Endothelial cell (in vitro differentiated cells): ENCODE measurements around the gene SLC22A23. TPM values are rescaled to one million over a fixed set of nuclear protein-coding genes. Genes with fewer than 3 reads are reported as not detected.
"Not testable (repeated sequence)": the region's sequence is repeated elsewhere in the genome, so short reads cannot be mapped to it uniquely, and the experiment has no call there.

Experiments used
- DNase-seq: peaks from one replicate; pipeline ENCODE4 v3.0.0; 2021; ENCODE audit warnings: low spot score
- H3K27ac Mint-ChIP-seq: one replicate; pipeline ENCODE4 v1.8.0; 2021; ENCODE audit warnings: mixed read lengths, inconsistent platforms; ENCODE audit not compliant: unreplicated experiment
- H3K27me3 Mint-ChIP-seq: one replicate; pipeline ENCODE4 v1.8.0; 2021; ENCODE audit warnings: mild to moderate bottlenecking, moderate library complexity, mixed read lengths, inconsistent platforms; ENCODE audit not compliant: unreplicated experiment
- H3K36me3 Mint-ChIP-seq: one replicate; pipeline ENCODE4 v1.8.0; 2021; ENCODE audit warnings: mild to moderate bottlenecking, low read depth, mixed read lengths, inconsistent platforms; ENCODE audit not compliant: unreplicated experiment
- H3K4me1 Mint-ChIP-seq: one replicate; pipeline ENCODE4 v1.8.0; 2021; ENCODE audit warnings: mild to moderate bottlenecking, mixed read lengths, inconsistent platforms; ENCODE audit not compliant: unreplicated experiment
- H3K4me3 Mint-ChIP-seq: one replicate; pipeline ENCODE4 v1.8.0; 2021; ENCODE audit warnings: mild to moderate bottlenecking, mixed read lengths, inconsistent platforms; ENCODE audit not compliant: unreplicated experiment
- H3K9me3 Mint-ChIP-seq: one replicate; pipeline ENCODE4 v1.8.0; 2021; ENCODE audit warnings: mixed read lengths, inconsistent platforms; ENCODE audit not compliant: unreplicated experiment
- CTCF ChIP-seq: fragments of 200-600 bp; sonication (generic); IDR thresholded peaks from one replicate; pipeline ENCODE4 v1.5.0; 2021; ENCODE audit warnings: antibody characterized with exemption; ENCODE audit not compliant: unreplicated experiment
- total RNA-seq: library from RNA; stranded (reverse); fragmentation: NEBNext Ultra II Directional; extraction: Animal tissue kit (Norgen Biotek cat#: 25700); gene quantifications from one replicate; pipeline ENCODE4 v1.2.1, GENCODE V29; 2021; ENCODE audit not compliant: unreplicated experiment

Gene SLC22A23
- total RNA-seq, 1 donor from 2014 or later, result 72.7 TPM

GRCh38 chr6:3242768-3243167 is 214.1 kb downstream of the SLC22A23 start:
- DNase-seq, result no peak
- Mint-ChIP-seq H3K4me1 (no peaks in the 10 kb centered on the region), H3K4me3 (no peak overlapping the region), H3K27ac (no peak overlapping the region), H3K27me3 (no peaks in the 10 kb centered on the region), H3K36me3 (no peaks in the 10 kb centered on the region), H3K9me3 (no peaks in the 10 kb centered on the region)
- no peak for TF ChIP-seq CTCF

GRCh38 chr6:3241745-3242144 is 215.1 kb downstream of the SLC22A23 start:
- DNase-seq, H3K4me3 Mint-ChIP-seq, H3K4me1 Mint-ChIP-seq, H3K9me3 Mint-ChIP-seq, H3K36me3 Mint-ChIP-seq, H3K27ac Mint-ChIP-seq, H3K27me3 Mint-ChIP-seq: not testable (repeated sequence)

- Mint-ChIP-seq H3K36me3 (no peaks in the 10 kb centered on the region), H3K9me3 (no peaks in the 10 kb centered on the region), H3K4me3 (no peak overlapping the region), H3K27me3 (no peaks in the 10 kb centered on the region), H3K27ac (no peak overlapping the region), H3K4me1 (peaks cover 8% of the 10 kb centered on the region)
- TF ChIP-seq CTCF, result no peak
- DNase-seq, result no peak
Measured at GRCh38 chr6:3240595-3240994, 216.3 kb downstream of the SLC22A23 start.

DNA sequence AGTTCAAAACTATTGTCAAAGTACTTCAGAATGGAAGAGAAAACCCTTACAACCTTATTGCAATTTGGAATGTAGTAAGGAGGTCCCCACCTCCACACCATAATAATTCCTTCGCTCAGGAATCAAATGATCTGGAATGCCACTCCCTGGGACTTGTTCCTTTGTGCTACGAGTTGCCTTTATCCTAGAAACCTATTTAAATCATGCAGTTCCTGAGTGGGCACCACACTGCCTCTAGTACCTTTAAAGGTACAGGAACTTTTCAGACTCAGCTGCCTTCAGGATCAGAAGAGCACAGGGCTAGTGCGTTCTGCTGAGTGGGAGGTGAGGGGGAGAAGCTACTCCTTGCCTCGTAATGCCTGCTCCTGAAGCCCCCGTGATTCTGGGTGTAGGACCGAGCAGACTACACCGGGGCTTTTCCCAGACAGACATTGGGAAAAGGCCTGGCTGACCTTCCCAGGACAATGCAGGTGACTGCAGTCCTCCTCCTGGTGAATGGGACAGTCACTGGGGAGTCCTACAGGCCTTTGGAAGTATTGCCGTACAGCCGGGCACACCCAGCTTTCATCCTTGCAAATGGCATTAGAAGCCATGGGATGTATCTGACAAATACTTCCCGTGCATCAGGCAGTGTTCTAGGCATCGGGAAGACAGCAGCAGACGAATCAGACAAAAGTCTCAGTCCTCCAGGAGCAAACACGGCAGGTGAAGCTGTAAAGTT is 217.6 kb downstream of the SLC22A23 start:
- TF ChIP-seq CTCF, result peak; percentile 46
- Mint-ChIP-seq H3K4me3 (no peak overlapping the region), H3K27ac (no peak overlapping the region), H3K4me1 (peaks cover 10% of the 10 kb centered on the region), H3K36me3 (no peaks in the 10 kb centered on the region), H3K27me3 (no peaks in the 10 kb centered on the region), H3K9me3 (no peaks in the 10 kb centered on the region)
- no peak for DNase-seq

GRCh38 chr6:3237761-3238662 is 218.8 kb downstream of the SLC22A23 start:
- DNase-seq, result no peak
- Mint-ChIP-seq H3K4me3 (no peak overlapping the region), H3K9me3 (no peaks in the 10 kb centered on the region), H3K36me3 (no peaks in the 10 kb centered on the region), H3K27me3 (no peaks in the 10 kb centered on the region), H3K27ac (no peak overlapping the region), H3K4me1 (peaks cover 10% of the 10 kb centered on the region)
- no peak for TF ChIP-seq CTCF
